AG04450 (cell line): ENCODE measurements around the gene GRB10. TPM values are rescaled to one million over a fixed set of nuclear protein-coding genes. Genes with fewer than 3 reads are reported as not detected.

Source experiments
- CTCF ChIA-PET: fragments of 300-600, 350-600 bp; formaldehyde crosslinking; extraction: SDS; loops from one replicate; lab custom pipeline; 2022; ENCODE audit warnings: antibody characterized with exemption, inconsistent platforms; lab: Charles Lee
- POLR2A ChIA-PET: fragments of 350-600 bp; formaldehyde crosslinking; extraction: SDS; loops from one replicate; lab custom pipeline; 2021; ENCODE audit warnings: antibody characterized with exemption, inconsistent platforms; lab: Yijun Ruan, JAX
- DNase-seq: peaks from one replicate; pipeline ENCODE4 v3.0.0-alpha.2; 2011; ENCODE audit warnings: low read depth, low spot score
- H3K27ac ChIP-seq: one replicate; pipeline ENCODE4 v1.5.1; 2012; ENCODE audit warnings: low read depth, low read length, control low read depth
- H3K27me3 ChIP-seq: one replicate; pipeline ENCODE4 v1.6.0; 2012; ENCODE audit warnings: low read length; ENCODE audit not compliant: control insufficient read depth, insufficient read depth
- H3K4me3 ChIP-seq: 2 replicates; pipeline ENCODE4 v1.5.1; 2011; ENCODE audit warnings: mild to moderate bottlenecking, low read depth, low read length, control low read depth
- H3K9me3 ChIP-seq: 2 replicates; pipeline ENCODE4 v1.5.1; 2012; ENCODE audit warnings: low read length; ENCODE audit not compliant: control insufficient read depth, insufficient read depth
- polyA plus RNA-seq: library from polyadenylated mRNA; depleted of rRNA; stranded (reverse); fragments of >200 nt; gene quantifications from 2 replicates; pipeline ENCODE4 v1.2.3, GENCODE V29; 2011
- TF ChIP-seq, protein P1 (sequence below): IDR thresholded peaks from 2 replicates; pipeline ENCODE4 v1.5.1; 2011; ENCODE audit warnings: low read depth, low read length, control low read depth, inconsistent platforms

Gene GRB10
- polyA plus RNA-seq, 1 experiment, result 8.0 TPM

DNA sequence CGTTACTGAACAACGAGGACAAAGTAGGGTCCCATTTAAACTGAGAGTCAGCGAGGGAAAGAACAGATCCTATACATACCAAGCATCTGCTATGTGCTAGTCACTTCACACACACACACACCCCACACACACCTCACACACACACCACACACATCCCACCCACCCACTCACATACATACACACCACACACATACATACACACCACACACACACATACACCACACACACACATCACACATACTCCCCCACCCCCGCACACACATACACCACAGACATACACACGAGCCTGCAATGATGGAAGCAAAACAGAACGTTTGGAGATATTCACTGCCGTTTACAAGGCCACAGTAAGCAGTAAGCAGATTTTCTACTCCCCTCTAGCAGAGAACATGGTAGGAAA lies 607 bp upstream of the GRB10 start:
- Histone ChIP-seq H3K4me3 (no peak overlapping the region), H3K27me3 (no peaks in the 10 kb centered on the region), H3K9me3 (peaks cover 14% of the 10 kb centered on the region), H3K27ac (no peak overlapping the region)
- ChIA-PET CTCF (interaction anchor here (0.7 kb wide), 1 partner anchor 270 kb away, joined by 3 read pairs; no protein-coding TSS in a partner anchor), POLR2A (interaction anchor here (0.7 kb wide), 1 partner anchor 286 kb away, joined by 3 read pairs; no protein-coding TSS in a partner anchor)
- TF ChIP-seq, protein P1, sequence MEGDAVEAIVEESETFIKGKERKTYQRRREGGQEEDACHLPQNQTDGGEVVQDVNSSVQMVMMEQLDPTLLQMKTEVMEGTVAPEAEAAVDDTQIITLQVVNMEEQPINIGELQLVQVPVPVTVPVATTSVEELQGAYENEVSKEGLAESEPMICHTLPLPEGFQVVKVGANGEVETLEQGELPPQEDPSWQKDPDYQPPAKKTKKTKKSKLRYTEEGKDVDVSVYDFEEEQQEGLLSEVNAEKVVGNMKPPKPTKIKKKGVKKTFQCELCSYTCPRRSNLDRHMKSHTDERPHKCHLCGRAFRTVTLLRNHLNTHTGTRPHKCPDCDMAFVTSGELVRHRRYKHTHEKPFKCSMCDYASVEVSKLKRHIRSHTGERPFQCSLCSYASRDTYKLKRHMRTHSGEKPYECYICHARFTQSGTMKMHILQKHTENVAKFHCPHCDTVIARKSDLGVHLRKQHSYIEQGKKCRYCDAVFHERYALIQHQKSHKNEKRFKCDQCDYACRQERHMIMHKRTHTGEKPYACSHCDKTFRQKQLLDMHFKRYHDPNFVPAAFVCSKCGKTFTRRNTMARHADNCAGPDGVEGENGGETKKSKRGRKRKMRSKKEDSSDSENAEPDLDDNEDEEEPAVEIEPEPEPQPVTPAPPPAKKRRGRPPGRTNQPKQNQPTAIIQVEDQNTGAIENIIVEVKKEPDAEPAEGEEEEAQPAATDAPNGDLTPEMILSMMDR, result no peak
- DNase-seq, result no peak

DNA sequence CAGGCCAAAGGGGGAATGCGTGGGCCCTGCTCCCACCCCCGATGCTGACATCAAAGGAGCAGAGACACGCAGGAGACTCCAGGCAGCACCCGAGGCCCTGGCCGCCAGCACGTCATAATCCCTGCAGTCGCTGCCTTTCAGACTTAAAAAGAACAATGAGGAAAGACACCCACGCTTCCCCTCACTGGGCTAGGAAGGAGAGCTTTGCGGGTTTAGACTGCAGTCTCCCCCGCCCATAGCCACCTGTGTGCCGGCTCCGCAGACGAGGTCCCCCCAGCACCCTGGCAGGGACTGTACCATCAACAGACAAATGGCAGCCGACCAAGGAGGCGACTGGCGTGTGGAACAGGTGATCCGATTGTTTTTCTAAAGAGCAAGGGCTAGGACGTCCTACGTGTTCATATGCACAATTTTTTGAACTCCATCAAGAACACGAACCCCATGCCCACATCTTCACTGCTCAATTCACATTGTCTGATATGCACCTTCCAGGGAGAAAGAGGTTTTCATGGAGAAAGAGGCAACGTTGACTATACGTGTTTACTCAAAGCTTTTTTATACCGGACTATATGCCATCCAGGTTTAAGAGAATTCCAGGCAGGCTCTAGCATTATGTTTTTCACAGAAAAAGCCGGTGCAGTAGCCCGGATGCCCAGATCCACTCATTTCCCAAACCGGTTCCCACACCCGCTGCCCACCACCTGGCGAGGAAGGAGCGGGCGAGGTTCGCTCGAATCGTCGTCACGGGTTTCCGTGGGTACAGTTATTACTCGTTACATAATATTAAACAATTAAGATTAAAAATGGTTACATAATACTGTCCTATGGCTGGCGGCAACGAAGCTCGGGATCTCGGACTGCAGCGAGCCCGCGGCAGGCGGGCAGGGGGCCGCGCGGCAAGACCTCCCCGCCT lies 1.1 kb downstream of the GRB10 start:
- Histone ChIP-seq H3K4me3 (no peak overlapping the region; the same call in 1 of the 2 replicates), H3K27me3 (no peaks in the 10 kb centered on the region), H3K27ac (no peak overlapping the region), H3K9me3 (peaks cover 5% of the 10 kb centered on the region; the same call in 1 of the 2 replicates)
- POLR2A ChIA-PET, result interaction anchor here (0.6 kb wide), 1 partner anchor 374 kb away, joined by 8 read pairs; no protein-coding TSS in a partner anchor
- no peak for DNase-seq
- TF ChIP-seq, protein P1, result no peak
- CTCF ChIA-PET, result no interaction called here

DNA sequence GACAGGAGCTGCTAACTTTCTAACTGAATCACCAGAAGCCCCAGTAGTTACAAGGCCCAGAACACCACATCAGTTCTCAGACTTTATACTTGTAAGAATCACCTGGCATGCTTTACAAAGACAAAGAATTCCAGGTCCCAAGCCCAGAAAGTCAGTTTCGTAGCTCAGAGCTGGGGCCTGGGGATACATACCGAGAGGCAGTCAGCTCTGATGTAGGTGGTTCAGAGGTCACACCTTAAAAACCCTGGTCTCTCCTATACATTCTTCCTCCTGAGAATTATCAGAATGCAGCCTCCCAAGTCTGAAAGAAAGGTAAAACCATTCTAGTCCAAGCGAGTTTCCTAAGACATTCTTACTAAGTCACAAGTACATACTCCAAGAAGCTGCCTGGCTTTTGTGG lies 2.3 kb downstream of the GRB10 start:
- Histone ChIP-seq H3K27ac (no peak overlapping the region), H3K4me3 (no peak overlapping the region), H3K27me3 (no peaks in the 10 kb centered on the region), H3K9me3 (peaks cover 5% of the 10 kb centered on the region; the same call in 1 of the 2 replicates)
- CTCF ChIA-PET, result no interaction called here
- no peak for DNase-seq
- TF ChIP-seq, protein P1, result no peak
- POLR2A ChIA-PET, result no interaction called here

DNA sequence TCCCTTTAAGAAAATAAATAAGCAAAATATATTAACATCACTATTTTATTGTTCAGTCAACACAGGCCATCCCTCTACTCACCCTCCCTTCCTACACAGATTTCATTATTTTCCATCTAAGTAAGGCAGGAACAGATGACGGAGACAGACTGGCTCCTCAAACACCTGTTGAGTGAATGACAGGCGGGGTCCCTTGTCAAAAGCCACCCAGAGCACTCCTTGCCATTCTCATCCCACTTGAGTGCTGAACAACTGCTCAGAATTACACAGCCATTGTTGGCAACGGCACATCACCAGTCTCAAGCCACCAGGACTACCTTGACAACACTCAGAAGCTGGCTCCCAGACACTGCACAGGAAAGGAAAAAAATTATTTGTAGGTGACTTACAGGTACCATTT lies 3.3 kb downstream of the GRB10 start:
- no peak for DNase-seq
- Histone ChIP-seq H3K27ac (no peak overlapping the region), H3K27me3 (no peaks in the 10 kb centered on the region), H3K4me3 (no peak overlapping the region), H3K9me3 (peaks cover 5% of the 10 kb centered on the region; the same call in 1 of the 2 replicates)
- TF ChIP-seq, protein P1, result no peak
- ChIA-PET POLR2A (no interaction called here), CTCF (interaction anchor here (0.5 to 1.3 kb wide), 3 partner anchors 66 to 383 kb away, joined by 3 to 4 read pairs (median 3); no protein-coding TSS in a partner anchor)

DNA sequence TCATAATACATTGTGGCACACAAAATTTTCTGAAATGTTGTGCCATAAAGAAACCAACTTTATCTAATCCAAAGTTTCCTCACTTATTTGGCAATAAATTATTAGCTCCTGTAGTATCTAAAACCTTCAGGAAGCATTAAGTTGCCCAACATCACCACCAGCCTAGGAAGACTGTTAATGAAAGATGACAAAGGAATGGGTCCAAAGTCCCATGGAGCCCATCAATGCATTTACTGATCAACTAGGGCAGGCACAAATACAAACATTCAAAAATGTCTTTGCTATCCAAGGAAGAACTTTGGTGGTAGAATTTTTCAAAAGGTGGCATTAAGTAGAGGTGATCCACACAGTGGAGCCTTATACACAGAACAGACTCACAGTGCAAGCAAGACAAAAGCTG lies 4.5 kb downstream of the GRB10 start:
- ChIA-PET POLR2A (no interaction called here), CTCF (interaction anchor here (0.6 to 1.1 kb wide), 2 partner anchors 363 to 385 kb away, joined by 3 to 4 read pairs; no protein-coding TSS in a partner anchor)
- DNase-seq, result no peak
- Histone ChIP-seq H3K9me3 (peaks cover 5% of the 10 kb centered on the region; the same call in 1 of the 2 replicates), H3K27me3 (no peaks in the 10 kb centered on the region), H3K27ac (no peak overlapping the region), H3K4me3 (no peak overlapping the region)
- TF ChIP-seq, protein P1, result no peak
